ENCODE measurements around the gene ARID5B.
"Not testable (repeated sequence)": the region's sequence is repeated elsewhere in the genome, so short reads cannot be mapped to it uniquely, and the experiment has no call there.

ARID5B gene

GRCh38 chr10:61965703-61966395 lies 64.3 kb downstream of the ARID5B start:
- DNase-seq (ENCODE audit: low read depth in 2 of 2) = no peak

- DNase-seq (ENCODE audit: low read depth in 2 of 2) = no peak
Measured at GRCh38 chr10:61967298-61967697, 65.8 kb downstream of the ARID5B start.

GRCh38 chr10:61970182-61971002 lies 68.9 kb downstream of the ARID5B start:
- no peak for DNase-seq (ENCODE audit: low read depth in 2 of 2)

GRCh38 chr10:61971003-61971325 lies 69.5 kb downstream of the ARID5B start:
- no peak for DNase-seq (ENCODE audit: low read depth in 2 of 2)

- no peak for DNase-seq (ENCODE audit: low read depth in 2 of 2)
Measured at GRCh38 chr10:61973169-61973568, 71.7 kb downstream of the ARID5B start.

- DNase-seq (ENCODE audit: low read depth in 2 of 2) = no peak
Measured at GRCh38 chr10:61973906-61974305, 72.4 kb downstream of the ARID5B start.

- no peak for DNase-seq (ENCODE audit: low read depth in 2 of 2)
Measured at GRCh38 chr10:61974601-61975390, 73.3 kb downstream of the ARID5B start.

GRCh38 chr10:61975391-61975932 lies 74.0 kb downstream of the ARID5B start:
- DNase-seq (ENCODE audit: low read depth in 2 of 2) = no peak

GRCh38 chr10:61976951-61977721 lies 75.6 kb downstream of the ARID5B start:
- DNase-seq (ENCODE audit: low read depth in 2 of 2) = not testable (repeated sequence)

- DNase-seq (ENCODE audit: low read depth in 2 of 2) = no peak
Measured at GRCh38 chr10:61978965-61979364, 77.5 kb downstream of the ARID5B start.

GRCh38 chr10:61981460-61981859 lies 80.0 kb downstream of the ARID5B start:
- DNase-seq (ENCODE audit: low read depth in 2 of 2) = no peak

- no peak for DNase-seq (ENCODE audit: low read depth in 2 of 2)
Measured at GRCh38 chr10:61983255-61983654, 81.8 kb downstream of the ARID5B start.

GRCh38 chr10:61984803-61985418 lies 83.4 kb downstream of the ARID5B start:
- no peak for DNase-seq (ENCODE audit: low read depth in 2 of 2)

GRCh38 chr10:61985715-61986114 lies 84.2 kb downstream of the ARID5B start:
- DNase-seq (ENCODE audit: low read depth in 2 of 2) = no peak

- DNase-seq (ENCODE audit: low read depth in 2 of 2) = no peak
Measured at GRCh38 chr10:61986382-61986781, 84.9 kb downstream of the ARID5B start.

- DNase-seq (ENCODE audit: low read depth in 2 of 2) = no peak
Measured at GRCh38 chr10:61986788-61987492, 85.4 kb downstream of the ARID5B start.

GRCh38 chr10:61987537-61987936 lies 86.0 kb downstream of the ARID5B start:
- no peak for DNase-seq (ENCODE audit: low read depth in 2 of 2)

GRCh38 chr10:61987951-61988379 lies 86.5 kb downstream of the ARID5B start:
- no peak for DNase-seq (ENCODE audit: low read depth in 2 of 2)

- DNase-seq (ENCODE audit: low read depth in 2 of 2) = no peak
Measured at GRCh38 chr10:61989995-61990760, 88.7 kb downstream of the ARID5B start.

- no peak for DNase-seq (ENCODE audit: low read depth in 2 of 2)
Measured at GRCh38 chr10:61990761-61991135, 89.2 kb downstream of the ARID5B start.
